Measurements from ENCODE around the gene OCA2.

- TF ChIP-seq EZH2 (IDR thresholded peaks at IDR 0.05; ENCODE audit: borderline replicate concordance, low read length): no peak
- TF ChIP-seq CTCF (IDR thresholded peaks at IDR 0.05; ENCODE audit: low read length): no peak
Measured at GRCh38 chr15:27864086-27864485, 235.0 kb downstream of the OCA2 start.
